GM12873 (cell line): ENCODE results near the gene TRIM71.

Experiments
- CTCF ChIP-seq: IDR thresholded peaks from 2 replicates; pipeline ENCODE4 v1.5.1; 2012; ENCODE audit warnings: low read depth, mild to moderate bottlenecking, moderate library complexity, low read length, control low read depth; ENCODE audit not compliant: insufficient read depth; ENCODE audit errors: missing control alignments

The TRIM71 gene

GRCh38 chr3:32866533-32866932 is 48.7 kb downstream of the TRIM71 start:
- no peak for TF ChIP-seq CTCF

- no peak for TF ChIP-seq CTCF
Measured at GRCh38 chr3:32867954-32868353, 50.2 kb downstream of the TRIM71 start.

GRCh38 chr3:32868719-32869512 is 51.1 kb downstream of the TRIM71 start:
- no peak for TF ChIP-seq CTCF

GRCh38 chr3:32869513-32870047 is 51.8 kb downstream of the TRIM71 start:
- TF ChIP-seq CTCF: no peak

- no peak for TF ChIP-seq CTCF
Measured at GRCh38 chr3:32870373-32871095, 52.7 kb downstream of the TRIM71 start.

- TF ChIP-seq CTCF: no peak
Measured at GRCh38 chr3:32871273-32871672, 53.5 kb downstream of the TRIM71 start.
